OCI-LY3 (cell line): ENCODE data around the gene MAN1A1.

ENCODE experiments used
- CTCF ChIP-seq: fragments of 200-600, 300-600 bp; sonication (generic); IDR thresholded peaks from 2 replicates; pipeline ENCODE4 v1.5.1; 2014; ENCODE audit warnings: antibody characterized with exemption, low read length, low read depth
- EZH2phosphoT487 ChIP-seq: fragments of 200-600 bp; shearing (Covaris generic); IDR thresholded peaks from 2 replicates; pipeline ENCODE4 v1.6.1; 2018; ENCODE audit warnings: antibody characterized with exemption, mixed run types, low read depth

GRCh38 chr6:119192200-119192599 is 157.4 kb downstream of the MAN1A1 start:
- TF ChIP-seq CTCF (no peak), EZH2phosphoT487 (no peak)
